Kidney (tissue), 14 donors: ENCODE measurements around the gene MYO1C. TPM values are rescaled to one million over a fixed set of nuclear protein-coding genes. Genes with fewer than 3 reads are reported as not detected.
"Not testable (repeated sequence)": the region's sequence is repeated elsewhere in the genome, so short reads cannot be mapped to it uniquely, and the experiment has no call there.

Experiments used
- DNase-seq, 5 donors: peaks; one replicate each; pipeline ENCODE4 v3.0.0-alpha.2; 2013 to 2020
- FAIRE-seq: peaks from 2 replicates; lab custom pipeline; 2012; peaks lifted over from hg19 to GRCh38; lab: Jason Lieb, UNC
- H3K27ac ChIP-seq, 2 donors: one replicate each; pipeline ENCODE4 v1.7.0; 2013; ENCODE audit warnings: low read depth in 2 of 2, low read length in 2 of 2, inconsistent platforms in 1 of 2
- H3K27me3 ChIP-seq: one replicate; pipeline ENCODE4 v1.7.1; 2013; ENCODE audit warnings: low read length, inconsistent platforms; ENCODE audit not compliant: control insufficient read depth, insufficient read depth
- H3K36me3 ChIP-seq, 3 donors: one replicate each; pipeline versions ENCODE4 v1.7.0 to v1.7.1; 2013; ENCODE audit warnings: low read length in 3 of 3, control low read depth in 1 of 3, inconsistent platforms in 1 of 3; ENCODE audit not compliant: insufficient read depth in 3 of 3, control insufficient read depth in 2 of 3
- H3K4me1 ChIP-seq, 3 donors: one replicate each; pipeline versions ENCODE4 v1.7.0 to v1.7.1; 2013; ENCODE audit warnings: low read length in 3 of 3, inconsistent platforms in 1 of 3, low read depth in 1 of 3; ENCODE audit not compliant: control insufficient read depth in 2 of 3, insufficient read depth in 2 of 3
- H3K4me3 ChIP-seq, 3 donors: one replicate each; pipeline versions ENCODE4 v1.7.0 to v1.8.1; 2013; ENCODE audit warnings: low read length in 3 of 3, control low read depth in 1 of 3, inconsistent platforms in 1 of 3
- H3K9ac ChIP-seq, 3 donors: one replicate each; pipeline versions ENCODE4 v1.7.0 to v1.7.1; 2013; ENCODE audit warnings: low read length in 3 of 3, control low read depth in 1 of 3, inconsistent platforms in 1 of 3
- H3K9me3 ChIP-seq, 3 donors: one replicate each; pipeline versions ENCODE4 v1.7.0 to v1.7.1; 2013; ENCODE audit warnings: low read length in 3 of 3, control low read depth in 1 of 3, inconsistent platforms in 1 of 3; ENCODE audit not compliant: control insufficient read depth in 2 of 3, insufficient read depth in 1 of 3
- CTCF ChIP-seq: IDR thresholded peaks from 3 replicates; pipeline ENCODE4 v1.5.1; 2012; ENCODE audit warnings: mild to moderate bottlenecking, moderate library complexity, borderline replicate concordance; ENCODE audit not compliant: insufficient read depth; ENCODE audit errors: extremely low read depth
- intact Hi-C: fragments of 100-400 bp; cut with DNase I; formaldehyde crosslinking; loops from one replicate; pipeline ENCODE4 v1.11.1; 2022
- polyA plus RNA-seq: library from polyadenylated mRNA; stranded (reverse); fragments of 350-450 nt; fragmentation: Illumina TruSeq; extraction: RNeasy Lipid Tissue Mini Kit (QIAGEN cat#74804); gene quantifications from one replicate; pipeline ENCODE4 v1.2.3, GENCODE V29; 2014; ENCODE audit warnings: low read depth, low replicate concordance; ENCODE audit not compliant: insufficient read depth
- total RNA-seq: library from RNA; stranded (reverse); fragmentation: NEBNext Ultra II Directional; extraction: Animal tissue kit (Norgen Biotek cat#: 25700); gene quantifications from one replicate; pipeline ENCODE4 v1.2.1, GENCODE V29; 2021
- donor health status: control.
- donor health status: control.
- donor health status: control.
- donor health status: control.
- donor health status: control.
- donor health status: DM: yes; HTN: yes; CAD: no.
- donor health status: Normal renal cell carcinoma (clear cell type).

The MYO1C gene
- total and polyA plus RNA-seq, 2 donors from 2014 or later, result 62.7 to 225 TPM

DNA sequence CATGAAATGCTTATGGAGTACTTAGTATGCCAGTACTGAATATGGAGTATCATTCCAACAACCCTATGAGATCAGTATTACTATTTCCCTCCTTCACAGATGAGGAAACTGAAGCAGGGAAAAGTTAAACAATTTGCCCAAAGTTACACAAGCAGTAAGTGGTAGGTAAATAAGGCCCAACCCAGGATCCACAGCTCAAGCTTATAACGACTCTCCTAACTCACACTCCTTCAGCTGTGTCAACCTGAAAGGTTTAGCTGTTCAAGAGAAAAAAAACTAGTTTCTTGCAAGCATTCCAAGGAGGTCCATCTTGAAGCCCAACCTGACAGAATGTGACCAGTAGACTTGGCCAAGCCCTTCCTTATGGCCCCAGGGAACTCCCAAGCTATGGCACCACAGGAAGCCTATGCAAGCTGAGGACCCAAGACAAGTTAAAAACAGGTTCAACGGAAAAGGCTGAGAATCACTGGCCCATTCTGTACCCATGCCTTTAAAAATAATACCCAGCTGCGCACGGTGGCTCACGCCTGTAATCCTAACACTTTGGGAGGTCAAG, 43.0 kb downstream of the MYO1C start:
- Histone ChIP-seq H3K9me3 (no peaks in the 10 kb centered on the region), H3K27ac (no peak overlapping the region), H3K9ac (no peak overlapping the region), H3K36me3 (no peaks in the 10 kb centered on the region), H3K27me3 (no peaks in the 10 kb centered on the region), H3K4me3 (no peak overlapping the region), H3K4me1 (peaks cover under 1 to 8% (median 6%) of the 10 kb centered on the region in 3 donors)
- intact Hi-C loops, result no loop called here
- DNase-seq (no peak), FAIRE-seq (no peak)
- TF ChIP-seq CTCF, result no peak

- H3K4me1 ChIP-seq, result peaks cover 0 to 7% (median 0%) of the 10 kb centered on the region in 3 donors
- H3K9ac ChIP-seq, result no peak overlapping the region
- no peaks in the 10 kb centered on the region for H3K27me3 ChIP-seq
- TF ChIP-seq CTCF, result no peak
- DNase-seq, result no peak
- no peak overlapping the region for H3K4me3 ChIP-seq
- no peak overlapping the region for H3K27ac ChIP-seq
- intact Hi-C loops, result no loop called here
- no peaks in the 10 kb centered on the region for H3K36me3 ChIP-seq
- FAIRE-seq, result no peak
- H3K9me3 ChIP-seq, result no peaks in the 10 kb centered on the region
Measured at GRCh38 chr17:1447052-1447451, 45.4 kb downstream of the MYO1C start.

DNA sequence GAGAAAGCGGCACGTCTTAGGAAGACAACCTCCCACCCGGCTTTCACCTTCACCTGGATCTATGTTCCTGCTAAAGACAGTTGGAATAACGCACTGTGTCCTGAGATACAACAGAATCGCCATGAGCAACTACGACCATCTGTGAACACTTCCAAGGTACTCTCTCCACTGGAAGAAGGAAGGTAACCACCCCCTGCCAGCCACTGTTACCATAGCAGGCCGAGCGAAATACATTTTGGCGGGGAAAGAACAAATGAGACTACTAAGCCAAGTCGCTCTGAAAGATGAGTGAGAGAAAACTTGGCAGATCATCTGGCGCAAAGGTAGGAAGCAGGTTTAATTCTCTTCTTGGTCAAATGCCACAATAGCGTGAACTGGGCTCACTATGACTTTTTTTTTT, 46.3 kb downstream of the MYO1C start:
- H3K9ac ChIP-seq, result no peak overlapping the region
- TF ChIP-seq CTCF, result no peak
- DNase-seq (no peak), FAIRE-seq (no peak)
- H3K4me1 ChIP-seq, result peaks cover 0 to 7% (median 0%) of the 10 kb centered on the region in 3 donors
- H3K36me3 ChIP-seq, result no peaks in the 10 kb centered on the region
- H3K27me3 ChIP-seq, result no peaks in the 10 kb centered on the region
- H3K4me3 ChIP-seq, result no peak overlapping the region
- H3K27ac ChIP-seq, result no peak overlapping the region
- intact Hi-C loops, result no loop called here
- H3K9me3 ChIP-seq, result no peaks in the 10 kb centered on the region

DNA sequence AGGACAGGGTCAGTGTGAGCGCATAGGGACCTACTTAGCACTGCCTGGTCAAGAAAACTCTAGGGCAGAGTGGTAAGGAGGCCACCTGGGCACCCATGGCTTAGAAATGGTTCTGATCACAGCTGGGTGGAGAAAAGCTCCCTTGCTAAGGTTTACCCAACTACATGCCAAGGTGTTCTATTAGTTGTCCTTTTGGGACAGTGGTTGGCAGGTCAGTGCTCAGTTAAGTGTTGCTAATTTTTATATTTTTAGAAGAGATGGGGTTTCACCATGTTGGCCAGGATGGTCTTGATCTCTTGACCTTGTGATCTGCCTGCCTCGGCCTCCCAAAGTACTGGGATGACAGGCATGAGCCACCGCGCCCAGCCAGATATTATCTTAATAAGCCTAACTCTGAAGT, 46.8 kb downstream of the MYO1C start:
- H3K4me1 ChIP-seq, H3K9me3 ChIP-seq, DNase-seq, intact Hi-C loops, H3K9ac ChIP-seq, H3K27ac ChIP-seq, FAIRE-seq, H3K36me3 ChIP-seq, H3K4me3 ChIP-seq, H3K27me3 ChIP-seq: not testable (repeated sequence)

- H3K4me3 ChIP-seq, H3K9me3 ChIP-seq, DNase-seq, FAIRE-seq, H3K27me3 ChIP-seq, H3K36me3 ChIP-seq, intact Hi-C loops, H3K4me1 ChIP-seq, H3K9ac ChIP-seq, H3K27ac ChIP-seq: not testable (repeated sequence)
Measured at GRCh38 chr17:1442721-1443120, 49.8 kb downstream of the MYO1C start.
